Stimulated activated CD8-positive, alpha-beta memory T cell treated with anti-CD3 and anti-CD28 coated beads, Interleukin-4, amount 100 ng/mL, for 4 hours (primary cell): Measurements from ENCODE around the gene ABHD1.

Experiments
- DNase-seq, 2 donors: peaks; one replicate each; pipeline ENCODE4 v3.0.0-alpha.2; 2020; ENCODE audit warnings: low read depth in 2 of 2, low spot score in 1 of 2

Gene ABHD1

GRCh38 chr2:27086724-27087593, 36.7 kb upstream of the ABHD1 start, which contains the start of gene KHK:
Gene KHK, plus strand, starts transcription at chr2:27086772. Its CDS starts 488 bp downstream, at chr2:27087260.
- no peak for DNase-seq

- DNase-seq = no peak
Observed at GRCh38 chr2:27087823-27088410, 35.7 kb upstream of the ABHD1 start.

GRCh38 chr2:27088634-27089033, 35.0 kb upstream of the ABHD1 start:
- no peak for DNase-seq

GRCh38 chr2:27089111-27089954, 34.3 kb upstream of the ABHD1 start:
- no peak for DNase-seq

GRCh38 chr2:27091746-27092695, 31.6 kb upstream of the ABHD1 start:
- DNase-seq = no peak

GRCh38 chr2:27092696-27093429, 30.8 kb upstream of the ABHD1 start:
- DNase-seq = no peak

- no peak for DNase-seq
Observed at GRCh38 chr2:27093430-27094352, 29.9 kb upstream of the ABHD1 start.

- DNase-seq = no peak
Observed at GRCh38 chr2:27094353-27094984, 29.1 kb upstream of the ABHD1 start.

- DNase-seq = no peak
Observed at GRCh38 chr2:27095427-27095744, 28.2 kb upstream of the ABHD1 start.

- no peak for DNase-seq
Observed at GRCh38 chr2:27095745-27096651, 27.6 kb upstream of the ABHD1 start.

GRCh38 chr2:27096748-27097297, 26.8 kb upstream of the ABHD1 start:
- DNase-seq = no peak

- DNase-seq = no peak
Observed at GRCh38 chr2:27097341-27097740, 26.3 kb upstream of the ABHD1 start.

- no peak for DNase-seq
Observed at GRCh38 chr2:27099334-27099955, 24.2 kb upstream of the ABHD1 start.

GRCh38 chr2:27100036-27100435, 23.6 kb upstream of the ABHD1 start:
- no peak for DNase-seq

- no peak for DNase-seq
Observed at GRCh38 chr2:27102329-27102728, 21.3 kb upstream of the ABHD1 start.

- no peak for DNase-seq
Observed at GRCh38 chr2:27105981-27106380, 17.6 kb upstream of the ABHD1 start.

GRCh38 chr2:27108221-27108620, 15.4 kb upstream of the ABHD1 start:
- no peak for DNase-seq
